Measurements from ENCODE around the gene GALNT17.

Gene GALNT17

GRCh38 chr7:71285571-71286145 lies 153.7 kb downstream of the GALNT17 start:
- no peak for FAIRE-seq

GRCh38 chr7:71286336-71286735 lies 154.4 kb downstream of the GALNT17 start:
- FAIRE-seq = no peak

GRCh38 chr7:71286924-71287323 lies 155.0 kb downstream of the GALNT17 start:
- FAIRE-seq = no peak

- FAIRE-seq = no peak
Measured at GRCh38 chr7:71290452-71290851, 158.5 kb downstream of the GALNT17 start.

GRCh38 chr7:71298378-71298777 lies 166.4 kb downstream of the GALNT17 start:
- FAIRE-seq = no peak

GRCh38 chr7:71300086-71300485 lies 168.1 kb downstream of the GALNT17 start:
- FAIRE-seq = no peak

- no peak for FAIRE-seq
Measured at GRCh38 chr7:71300603-71301002, 168.7 kb downstream of the GALNT17 start.

GRCh38 chr7:71301167-71301566 lies 169.2 kb downstream of the GALNT17 start:
- no peak for FAIRE-seq

GRCh38 chr7:71303566-71303965 lies 171.6 kb downstream of the GALNT17 start:
- FAIRE-seq = no peak

GRCh38 chr7:71308096-71308495 lies 176.2 kb downstream of the GALNT17 start:
- FAIRE-seq = no peak

- no peak for FAIRE-seq
Measured at GRCh38 chr7:71311576-71311975, 179.6 kb downstream of the GALNT17 start.

GRCh38 chr7:71312755-71313490 lies 181.0 kb downstream of the GALNT17 start:
- no peak for FAIRE-seq

- no peak for FAIRE-seq
Measured at GRCh38 chr7:71313553-71313952, 181.6 kb downstream of the GALNT17 start.

GRCh38 chr7:71320916-71321315 lies 189.0 kb downstream of the GALNT17 start:
- no peak for FAIRE-seq

- FAIRE-seq = no peak
Measured at GRCh38 chr7:71322201-71322600, 190.3 kb downstream of the GALNT17 start.

- no peak for FAIRE-seq
Measured at GRCh38 chr7:71323726-71324125, 191.8 kb downstream of the GALNT17 start.

GRCh38 chr7:71325151-71325550 lies 193.2 kb downstream of the GALNT17 start:
- no peak for FAIRE-seq

- no peak for FAIRE-seq
Measured at GRCh38 chr7:71326595-71326994, 194.7 kb downstream of the GALNT17 start.

GRCh38 chr7:71327946-71328345 lies 196.0 kb downstream of the GALNT17 start:
- no peak for FAIRE-seq

GRCh38 chr7:71329030-71329660 lies 197.2 kb downstream of the GALNT17 start:
- no peak for FAIRE-seq

GRCh38 chr7:71332207-71332606 lies 200.3 kb downstream of the GALNT17 start:
- FAIRE-seq = no peak

GRCh38 chr7:71334541-71334940 lies 202.6 kb downstream of the GALNT17 start:
- FAIRE-seq = no peak

- no peak for FAIRE-seq
Measured at GRCh38 chr7:71338866-71339265, 206.9 kb downstream of the GALNT17 start.

GRCh38 chr7:71339924-71340323 lies 208.0 kb downstream of the GALNT17 start:
- no peak for FAIRE-seq
